Breast epithelium (tissue), 4 donors: ENCODE results near the gene APOL2. TPM values are rescaled to one million over a fixed set of nuclear protein-coding genes. Genes with fewer than 3 reads are reported as not detected.

ENCODE experiments used
- DNase-seq, 2 donors: peaks; one replicate each; pipeline ENCODE4 v3.0.0-alpha.2; 2019; ENCODE audit warnings: low spot score in 2 of 2
- H3K27ac ChIP-seq, 2 donors: fragments of 200-600 bp; sonication (generic) in 1 of 2; one replicate each; pipeline ENCODE4 v1.5.1; 2016 to 2019; ENCODE audit warnings: mild to moderate bottlenecking in 1 of 2
- H3K27me3 ChIP-seq, 2 donors: fragments of 200-600 bp; sonication (generic) in 1 of 2; one replicate each; pipeline versions ENCODE4 v1.5.1 to v1.6.0; 2017 to 2019; ENCODE audit warnings: control low read depth in 1 of 2, mild to moderate bottlenecking in 1 of 2
- H3K36me3 ChIP-seq: fragments of 200-600 bp; one replicate; pipeline ENCODE4 v1.5.1; 2019
- H3K4me1 ChIP-seq, 2 donors: fragments of 200-600 bp; sonication (generic); one replicate each; pipeline ENCODE4 v1.5.1; 2016 to 2019; ENCODE audit warnings: control low read depth in 1 of 2
- H3K4me3 ChIP-seq, 3 donors: fragments of 200-600 bp; sonication (generic); 1 replicate in 2 of 3; 2 replicates in 1 of 3; pipeline ENCODE4 v1.5.1; 2016 to 2019; ENCODE audit warnings: mild to moderate bottlenecking in 3 of 3, moderate library complexity in 2 of 3
- H3K9me3 ChIP-seq, 2 donors: fragments of 200-600 bp; sonication (generic) in 1 of 2; one replicate each; pipeline ENCODE4 v1.5.1; 2016 to 2019; ENCODE audit warnings: control low read depth in 1 of 2
- POLR2A ChIP-seq: fragments of 450-650 bp; IDR thresholded peaks from one replicate; pipeline ENCODE4 v1.6.1; 2016; ENCODE audit warnings: antibody characterized with exemption, mild to moderate bottlenecking, moderate library complexity
- POLR2AphosphoS5 ChIP-seq, 3 donors: sonication (generic); formaldehyde crosslinking; IDR thresholded peaks; one replicate each; pipeline ENCODE4 v1.6.1; 2017; ENCODE audit warnings: antibody characterized with exemption in 3 of 3
- intact Hi-C: fragments of 100-400 bp; cut with DNase I; formaldehyde crosslinking; loops from one replicate; pipeline ENCODE4 v1.15.1; 2023; ENCODE audit warnings: low total_unique reads
- total RNA-seq, 3 donors: library from RNA; depleted of rRNA; stranded (reverse); fragments of >200 nt; gene quantifications; one replicate each; pipeline ENCODE4 v1.1.0, GENCODE V29; 2016
- TF ChIP-seq, protein P1 (sequence below), 3 donors: fragments of 450-650 bp; IDR thresholded peaks; one replicate each; pipeline ENCODE4 v1.5.1; 2016 to 2017; ENCODE audit warnings: antibody characterized with exemption in 3 of 3, mild to moderate bottlenecking in 3 of 3, moderate library complexity in 3 of 3

The APOL2 gene
- total RNA-seq, 3 donors from 2014 or later: 50.4 to 112 (median 73.8) TPM

DNA sequence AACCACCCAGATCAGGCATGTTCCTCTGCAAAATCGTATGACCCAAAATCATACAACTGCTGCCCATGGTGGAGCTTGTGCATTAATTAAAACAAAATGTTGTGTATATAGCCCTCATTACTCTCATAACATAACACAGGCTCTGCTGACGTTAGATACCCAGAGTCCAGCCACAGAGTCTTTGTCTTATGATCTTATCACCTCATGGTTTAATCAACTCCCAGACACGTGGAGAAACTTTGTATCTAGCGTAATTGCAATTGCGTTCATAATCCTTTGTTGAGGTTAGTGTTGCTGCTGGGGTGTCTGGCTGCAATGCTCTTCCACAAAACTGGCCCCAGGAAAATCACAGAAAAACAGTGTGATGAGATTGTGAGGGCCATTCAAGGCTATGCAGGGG lies 8.6 kb upstream of the APOL2 start:
- no peaks in the 10 kb centered on the region for H3K9me3 ChIP-seq
- no peak overlapping the region for H3K27ac ChIP-seq
- no peak overlapping the region for H3K4me3 ChIP-seq
- no peaks in the 10 kb centered on the region for H3K27me3 ChIP-seq
- no peaks in the 10 kb centered on the region for H3K36me3 ChIP-seq
- intact Hi-C loops: loop anchor here (5.0 kb wide), 1 partner anchor 1299 kb away; no protein-coding TSS in a partner anchor
- DNase-seq: no peak
- TF ChIP-seq POLR2A (no peak), POLR2AphosphoS5 (IDR thresholded peaks at IDR 0.05) (no peak)
- TF ChIP-seq, protein P1, sequence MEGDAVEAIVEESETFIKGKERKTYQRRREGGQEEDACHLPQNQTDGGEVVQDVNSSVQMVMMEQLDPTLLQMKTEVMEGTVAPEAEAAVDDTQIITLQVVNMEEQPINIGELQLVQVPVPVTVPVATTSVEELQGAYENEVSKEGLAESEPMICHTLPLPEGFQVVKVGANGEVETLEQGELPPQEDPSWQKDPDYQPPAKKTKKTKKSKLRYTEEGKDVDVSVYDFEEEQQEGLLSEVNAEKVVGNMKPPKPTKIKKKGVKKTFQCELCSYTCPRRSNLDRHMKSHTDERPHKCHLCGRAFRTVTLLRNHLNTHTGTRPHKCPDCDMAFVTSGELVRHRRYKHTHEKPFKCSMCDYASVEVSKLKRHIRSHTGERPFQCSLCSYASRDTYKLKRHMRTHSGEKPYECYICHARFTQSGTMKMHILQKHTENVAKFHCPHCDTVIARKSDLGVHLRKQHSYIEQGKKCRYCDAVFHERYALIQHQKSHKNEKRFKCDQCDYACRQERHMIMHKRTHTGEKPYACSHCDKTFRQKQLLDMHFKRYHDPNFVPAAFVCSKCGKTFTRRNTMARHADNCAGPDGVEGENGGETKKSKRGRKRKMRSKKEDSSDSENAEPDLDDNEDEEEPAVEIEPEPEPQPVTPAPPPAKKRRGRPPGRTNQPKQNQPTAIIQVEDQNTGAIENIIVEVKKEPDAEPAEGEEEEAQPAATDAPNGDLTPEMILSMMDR (IDR thresholded peaks at IDR 0.05): no peak
- peaks cover 6 to 8% of the 10 kb centered on the region in 2 donors for H3K4me1 ChIP-seq

- Histone ChIP-seq H3K27me3 (no peaks in the 10 kb centered on the region), H3K36me3 (no peaks in the 10 kb centered on the region), H3K4me1 (peaks cover 6 to 8% of the 10 kb centered on the region in 2 donors), H3K9me3 (no peaks in the 10 kb centered on the region), H3K4me3 (no peak overlapping the region), H3K27ac (peak overlapping the region in 1 of 2 donors; percentile 43)
- TF ChIP-seq, protein P1 (IDR thresholded peaks at IDR 0.05): no peak
- TF ChIP-seq POLR2A: no peak
- no peak for TF ChIP-seq POLR2AphosphoS5 (IDR thresholded peaks at IDR 0.05)
- DNase-seq: peak in 1 of 2 donors; percentile 24
- intact Hi-C loops: loop anchor here (5.0 kb wide), 1 partner anchor 1301 kb away; no protein-coding TSS in a partner anchor
These were observed 7.4 kb upstream of the APOL2 start for GRCh38 chr22:36246718-36247117.

DNA sequence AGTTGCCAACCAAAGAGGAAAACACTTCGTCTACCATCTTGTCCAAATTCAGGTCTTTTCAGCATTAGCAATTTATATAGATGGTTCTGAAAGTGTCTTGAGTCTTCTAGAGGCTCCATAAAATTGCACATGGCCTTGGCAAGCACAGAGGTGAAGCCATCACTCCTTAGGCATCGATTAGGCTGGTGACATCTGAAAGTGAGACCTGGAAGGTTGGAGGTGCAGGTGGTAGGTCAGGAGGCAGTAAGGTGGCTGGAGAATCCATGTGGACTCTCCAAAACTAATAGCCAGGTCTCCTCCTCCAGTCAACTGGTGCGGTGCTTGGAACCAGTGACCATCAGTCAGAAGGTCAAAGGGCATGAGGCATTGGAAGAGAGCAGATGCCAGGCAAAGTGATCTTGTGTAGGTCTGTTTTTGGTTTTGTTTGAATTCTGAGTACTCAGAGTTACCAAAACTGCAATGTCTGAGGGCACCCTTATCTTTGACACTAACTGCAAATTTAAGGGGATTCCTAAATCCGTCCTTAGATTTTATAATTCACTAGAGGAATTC lies 6.6 kb upstream of the APOL2 start:
- intact Hi-C loops: loop anchor here (5.0 kb wide), 1 partner anchor 1301 kb away; no protein-coding TSS in a partner anchor
- H3K36me3 ChIP-seq: no peaks in the 10 kb centered on the region
- no peak for DNase-seq
- peaks cover 6 to 8% of the 10 kb centered on the region in 2 donors for H3K4me1 ChIP-seq
- H3K27ac ChIP-seq: peak overlapping the region in 1 of 2 donors; percentile 91
- no peak overlapping the region for H3K4me3 ChIP-seq
- no peaks in the 10 kb centered on the region for H3K9me3 ChIP-seq
- no peaks in the 10 kb centered on the region for H3K27me3 ChIP-seq
- TF ChIP-seq, protein P1 (IDR thresholded peaks at IDR 0.05): no peak

- TF ChIP-seq POLR2AphosphoS5 (IDR thresholded peaks at IDR 0.05) (peak in 1 of 3 donors; percentile 30), POLR2A (no peak)
- TF ChIP-seq, protein P1 (IDR thresholded peaks at IDR 0.05): no peak
- peak in 1 of 2 donors; percentile 30 for DNase-seq
- Histone ChIP-seq H3K4me1 (peaks cover 6 to 8% of the 10 kb centered on the region in 2 donors), H3K36me3 (no peaks in the 10 kb centered on the region), H3K4me3 (no peak overlapping the region), H3K9me3 (no peaks in the 10 kb centered on the region), H3K27ac (peak overlapping the region; percentile 69 to 91), H3K27me3 (no peaks in the 10 kb centered on the region)
- intact Hi-C loops: loop anchor here (5.0 kb wide), 1 partner anchor 1303 kb away; no protein-coding TSS in a partner anchor
These were observed 5.4 kb upstream of the APOL2 start for GRCh38 chr22:36244522-36245391.

DNA sequence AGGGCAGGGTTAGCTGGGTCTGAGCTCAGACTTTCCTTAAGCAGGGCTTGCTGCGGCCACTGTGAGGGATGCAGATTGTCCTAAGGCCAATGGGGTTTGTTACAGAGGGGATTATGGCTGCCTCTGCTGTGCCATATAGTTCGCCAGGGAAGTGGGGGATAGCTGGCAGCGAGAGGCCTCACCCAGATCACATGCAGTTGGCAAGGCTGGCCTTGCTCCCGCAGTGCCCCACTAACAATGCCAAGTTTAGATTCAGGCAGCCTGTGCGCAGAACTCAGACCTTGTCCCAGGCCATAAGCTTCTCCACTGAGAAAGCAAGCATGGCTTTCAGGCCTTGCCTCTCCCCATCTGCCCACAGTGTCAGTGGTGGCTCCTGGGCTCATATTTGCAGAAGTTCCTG lies 4.7 kb upstream of the APOL2 start:
- H3K4me3 ChIP-seq: no peak overlapping the region
- no peaks in the 10 kb centered on the region for H3K27me3 ChIP-seq
- peak overlapping the region; percentile 69 to 91 for H3K27ac ChIP-seq
- peaks cover 6 to 8% of the 10 kb centered on the region in 2 donors for H3K4me1 ChIP-seq
- no peaks in the 10 kb centered on the region for H3K9me3 ChIP-seq
- peak in 1 of 2 donors; percentile 31 for DNase-seq
- intact Hi-C loops: no loop called here
- H3K36me3 ChIP-seq: no peaks in the 10 kb centered on the region
- no peak for TF ChIP-seq POLR2AphosphoS5 (IDR thresholded peaks at IDR 0.05)
- TF ChIP-seq, protein P1 (IDR thresholded peaks at IDR 0.05): no peak
- no peak for TF ChIP-seq POLR2A
